Measurements from ENCODE around the gene SGTA.

DNA sequence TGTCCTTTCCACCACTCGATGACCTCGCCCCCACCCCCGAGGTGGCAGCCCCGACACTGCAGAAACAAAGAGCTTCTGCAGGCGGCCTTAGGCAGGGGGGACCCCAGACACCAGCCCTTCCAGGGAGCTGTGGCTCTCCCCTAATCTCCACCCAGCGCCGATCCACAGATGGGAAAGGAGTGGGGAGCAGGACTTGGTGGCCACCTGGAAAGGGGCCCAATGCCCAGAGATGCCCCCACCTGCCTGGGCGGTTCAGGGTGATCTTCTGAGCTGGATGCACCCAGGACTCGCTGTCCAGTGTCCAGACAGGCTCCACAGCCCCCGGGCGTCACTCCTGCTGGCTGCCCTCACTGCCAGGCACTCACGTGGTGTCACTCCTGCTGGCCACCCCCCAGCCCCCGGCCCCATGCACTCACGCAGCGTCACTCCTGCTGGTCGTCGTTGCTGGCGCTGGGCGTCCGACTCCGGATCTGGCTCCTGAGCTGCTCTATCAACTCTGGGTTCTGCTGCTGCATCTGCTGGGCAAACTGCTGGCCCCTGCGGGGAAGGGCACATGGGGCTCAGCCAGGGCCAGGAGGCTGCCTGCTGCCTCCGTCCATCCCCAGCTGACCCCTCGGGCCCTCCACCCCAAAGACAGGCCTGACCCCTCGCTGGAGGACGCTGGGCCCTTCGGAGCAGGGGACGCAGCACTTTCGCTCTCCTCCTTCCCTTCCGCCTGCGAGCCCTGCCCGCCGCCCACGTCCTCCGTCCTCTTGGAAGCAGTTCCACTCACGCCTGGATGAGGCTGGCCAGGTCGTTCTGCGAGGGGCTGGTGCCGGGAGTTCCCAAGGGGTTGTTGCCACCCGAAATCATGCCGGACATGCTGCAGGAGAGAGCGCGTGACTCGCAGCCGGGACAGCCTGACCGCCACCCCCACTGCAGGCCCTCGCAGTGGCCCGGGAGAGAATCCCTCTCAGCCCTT is 25.9 kb downstream of the SGTA start:
- TF ChIP-seq, protein P1, sequence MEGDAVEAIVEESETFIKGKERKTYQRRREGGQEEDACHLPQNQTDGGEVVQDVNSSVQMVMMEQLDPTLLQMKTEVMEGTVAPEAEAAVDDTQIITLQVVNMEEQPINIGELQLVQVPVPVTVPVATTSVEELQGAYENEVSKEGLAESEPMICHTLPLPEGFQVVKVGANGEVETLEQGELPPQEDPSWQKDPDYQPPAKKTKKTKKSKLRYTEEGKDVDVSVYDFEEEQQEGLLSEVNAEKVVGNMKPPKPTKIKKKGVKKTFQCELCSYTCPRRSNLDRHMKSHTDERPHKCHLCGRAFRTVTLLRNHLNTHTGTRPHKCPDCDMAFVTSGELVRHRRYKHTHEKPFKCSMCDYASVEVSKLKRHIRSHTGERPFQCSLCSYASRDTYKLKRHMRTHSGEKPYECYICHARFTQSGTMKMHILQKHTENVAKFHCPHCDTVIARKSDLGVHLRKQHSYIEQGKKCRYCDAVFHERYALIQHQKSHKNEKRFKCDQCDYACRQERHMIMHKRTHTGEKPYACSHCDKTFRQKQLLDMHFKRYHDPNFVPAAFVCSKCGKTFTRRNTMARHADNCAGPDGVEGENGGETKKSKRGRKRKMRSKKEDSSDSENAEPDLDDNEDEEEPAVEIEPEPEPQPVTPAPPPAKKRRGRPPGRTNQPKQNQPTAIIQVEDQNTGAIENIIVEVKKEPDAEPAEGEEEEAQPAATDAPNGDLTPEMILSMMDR (IDR thresholded peaks at IDR 0.05; ENCODE audit: insufficient read depth, low read length) = no peak
- TF ChIP-seq POLR2AphosphoS5 (IDR thresholded peaks at IDR 0.05; ENCODE audit: low read depth) (no peak), SPI1 (IDR thresholded peaks at IDR 0.05; ENCODE audit: borderline replicate concordance, low read depth) (no peak)
